Measurements from ENCODE around the gene PRSS22.

Gene PRSS22

DNA sequence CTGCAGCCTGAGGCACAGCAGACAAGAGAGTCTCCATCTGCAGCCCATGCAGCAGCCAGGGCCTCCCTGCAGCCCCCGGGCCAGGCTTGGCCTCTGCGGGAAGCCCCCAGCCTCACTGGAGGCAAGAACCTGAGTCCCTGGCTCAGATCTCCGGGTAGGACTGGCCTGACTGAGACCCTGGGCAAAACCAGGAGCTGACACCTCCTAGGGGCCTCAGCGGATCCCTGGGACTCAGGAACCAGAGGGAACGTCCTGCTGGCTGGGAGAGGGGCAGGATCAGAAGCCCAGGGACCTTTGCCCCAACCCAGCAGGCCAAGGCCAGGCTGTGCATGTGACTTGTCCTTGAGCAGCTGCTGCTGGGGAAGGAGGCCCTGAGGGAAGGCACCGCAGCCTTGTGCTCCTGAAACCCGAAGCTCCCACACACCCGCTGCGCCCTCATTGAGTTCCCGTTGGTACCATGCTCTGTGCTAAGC is 42.6 kb downstream of the PRSS22 start:
- H3K27ac ChIP-seq (ENCODE audit: low read length) = no peak overlapping the region
- H3K4me3 ChIP-seq (ENCODE audit: low read depth in 1 of 2, low read length in 2 of 2) = no peak overlapping the region
- no peaks in the 10 kb centered on the region for H3K9me3 ChIP-seq (ENCODE audit: control insufficient read depth in 1 of 2, low read length in 2 of 2)
- H3K36me3 ChIP-seq (ENCODE audit: control insufficient read depth in 1 of 2, insufficient read depth in 2 of 2, low read length in 2 of 2) = no peaks in the 10 kb centered on the region
- no peaks in the 10 kb centered on the region for H3K4me1 ChIP-seq (ENCODE audit: control insufficient read depth in 1 of 2, insufficient read depth in 2 of 2, low read length in 2 of 2)
- H3K27me3 ChIP-seq (ENCODE audit: low read depth, low read length) = peaks cover 4% of the 10 kb centered on the region

DNA sequence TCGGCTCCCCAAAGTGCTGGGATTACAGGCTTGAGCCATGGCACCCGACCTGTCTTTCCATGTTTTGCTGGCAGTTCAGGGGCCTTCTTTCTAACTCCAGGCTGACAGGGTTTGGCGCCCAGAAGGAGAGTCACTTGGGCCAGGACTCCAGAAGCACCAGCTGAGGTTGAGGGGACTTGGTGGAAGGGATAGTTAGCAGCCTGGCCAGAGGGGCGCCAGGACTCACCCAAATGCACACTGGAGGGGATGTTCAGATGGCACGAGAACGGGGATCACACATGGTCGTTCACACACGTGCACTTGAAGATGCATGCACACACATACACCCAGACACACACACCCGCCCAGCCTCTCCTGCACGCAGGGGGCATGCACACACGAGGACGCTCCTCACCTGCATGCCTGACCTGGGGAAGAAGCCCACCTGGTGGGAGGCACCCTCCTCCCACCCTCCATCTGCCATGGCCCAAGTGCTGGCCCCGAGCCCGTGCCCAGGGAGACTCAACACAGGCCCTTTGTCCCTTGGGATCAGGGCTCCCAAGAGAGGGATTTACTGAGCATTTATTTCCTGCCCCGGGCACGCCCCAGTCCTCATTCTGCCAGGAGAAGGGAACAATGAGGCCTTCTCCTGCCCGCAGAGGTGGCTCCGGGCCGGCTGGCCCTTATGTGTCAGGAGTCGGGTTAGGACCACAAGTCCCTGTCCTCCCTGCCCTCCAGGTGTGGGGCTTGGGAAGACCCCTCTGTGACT is 43.2 kb downstream of the PRSS22 start:
- Histone ChIP-seq H3K9me3 (ENCODE audit: control insufficient read depth in 1 of 2, low read length in 2 of 2) (no peaks in the 10 kb centered on the region), H3K27ac (ENCODE audit: low read length) (no peak overlapping the region), H3K4me3 (ENCODE audit: low read depth in 1 of 2, low read length in 2 of 2) (no peak overlapping the region), H3K27me3 (ENCODE audit: low read depth, low read length) (peaks cover 4% of the 10 kb centered on the region), H3K36me3 (ENCODE audit: control insufficient read depth in 1 of 2, insufficient read depth in 2 of 2, low read length in 2 of 2) (no peaks in the 10 kb centered on the region), H3K4me1 (ENCODE audit: control insufficient read depth in 1 of 2, insufficient read depth in 2 of 2, low read length in 2 of 2) (no peaks in the 10 kb centered on the region)

DNA sequence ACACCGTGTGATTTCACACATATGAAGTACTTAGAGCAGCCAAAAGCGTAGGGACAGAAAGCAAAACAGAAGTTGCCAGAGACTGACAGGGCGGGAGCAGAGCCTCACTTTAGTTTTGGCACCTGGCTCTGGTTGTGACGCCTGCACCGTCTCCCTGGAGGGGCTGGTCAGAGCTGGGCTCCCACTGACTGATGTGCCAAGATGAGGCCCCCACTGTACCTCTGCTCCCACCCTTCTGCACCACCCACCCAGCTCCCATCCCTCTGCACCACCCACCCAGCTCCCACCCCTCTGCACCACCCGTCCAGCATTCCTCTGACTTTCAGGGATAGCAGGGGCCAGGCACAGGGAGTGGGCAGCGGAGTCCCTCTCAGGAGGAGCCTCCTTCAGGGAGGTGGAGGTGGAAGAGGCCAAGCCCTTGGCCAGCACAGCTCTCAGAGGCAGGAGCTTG is 44.2 kb downstream of the PRSS22 start:
- H3K4me3 ChIP-seq (ENCODE audit: low read depth in 1 of 2, low read length in 2 of 2) = no peak overlapping the region
- H3K27ac ChIP-seq (ENCODE audit: low read length) = no peak overlapping the region
- no peaks in the 10 kb centered on the region for H3K9me3 ChIP-seq (ENCODE audit: control insufficient read depth in 1 of 2, low read length in 2 of 2)
- H3K36me3 ChIP-seq (ENCODE audit: control insufficient read depth in 1 of 2, insufficient read depth in 2 of 2, low read length in 2 of 2) = no peaks in the 10 kb centered on the region
- peaks cover 4% of the 10 kb centered on the region for H3K27me3 ChIP-seq (ENCODE audit: low read depth, low read length)
- H3K4me1 ChIP-seq (ENCODE audit: control insufficient read depth in 1 of 2, insufficient read depth in 2 of 2, low read length in 2 of 2) = no peaks in the 10 kb centered on the region

DNA sequence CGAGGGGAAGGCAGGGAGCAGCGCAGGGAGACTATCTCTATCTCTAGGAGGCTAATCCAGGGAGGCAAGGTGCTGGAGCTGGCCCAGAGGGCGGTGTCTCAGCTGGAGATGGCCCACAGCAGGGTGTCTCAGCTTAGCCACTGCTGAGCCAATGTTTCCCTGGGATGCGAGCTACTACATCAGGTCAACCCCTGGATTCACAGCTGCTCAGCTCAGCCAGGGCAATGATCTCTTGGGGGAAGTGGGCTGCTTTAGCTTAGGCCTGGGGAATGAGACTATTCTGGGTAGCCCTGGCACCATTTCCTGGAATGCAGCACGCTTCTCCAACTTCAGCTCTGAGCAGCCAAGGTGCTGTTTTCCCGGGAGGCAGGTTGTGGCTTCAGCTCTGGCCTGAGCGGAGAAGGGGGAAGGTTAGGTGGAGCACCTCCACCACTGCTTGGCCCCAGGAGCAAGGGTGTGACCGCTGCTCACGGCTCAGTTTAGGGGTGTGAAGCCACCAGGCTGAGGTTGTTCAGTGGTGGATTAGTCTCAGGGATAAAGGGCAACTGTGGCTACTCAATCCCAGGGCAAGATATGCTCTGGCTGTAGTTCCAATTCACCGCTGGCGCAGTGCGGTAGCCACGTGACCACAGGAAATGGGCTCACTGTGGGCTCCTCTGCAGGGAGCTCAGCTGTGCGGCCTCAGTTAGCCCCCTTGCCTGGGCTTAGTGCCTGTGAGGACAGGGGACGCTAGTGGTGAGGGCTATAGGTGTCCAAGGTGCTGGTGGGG is 46.1 kb downstream of the PRSS22 start:
- Histone ChIP-seq H3K4me1 (ENCODE audit: control insufficient read depth in 1 of 2, insufficient read depth in 2 of 2, low read length in 2 of 2) (no peaks in the 10 kb centered on the region), H3K36me3 (ENCODE audit: control insufficient read depth in 1 of 2, insufficient read depth in 2 of 2, low read length in 2 of 2) (no peaks in the 10 kb centered on the region), H3K9me3 (ENCODE audit: control insufficient read depth in 1 of 2, low read length in 2 of 2) (no peaks in the 10 kb centered on the region), H3K4me3 (ENCODE audit: low read depth in 1 of 2, low read length in 2 of 2) (no peak overlapping the region), H3K27ac (ENCODE audit: low read length) (no peak overlapping the region), H3K27me3 (ENCODE audit: low read depth, low read length) (peaks cover 4% of the 10 kb centered on the region)

DNA sequence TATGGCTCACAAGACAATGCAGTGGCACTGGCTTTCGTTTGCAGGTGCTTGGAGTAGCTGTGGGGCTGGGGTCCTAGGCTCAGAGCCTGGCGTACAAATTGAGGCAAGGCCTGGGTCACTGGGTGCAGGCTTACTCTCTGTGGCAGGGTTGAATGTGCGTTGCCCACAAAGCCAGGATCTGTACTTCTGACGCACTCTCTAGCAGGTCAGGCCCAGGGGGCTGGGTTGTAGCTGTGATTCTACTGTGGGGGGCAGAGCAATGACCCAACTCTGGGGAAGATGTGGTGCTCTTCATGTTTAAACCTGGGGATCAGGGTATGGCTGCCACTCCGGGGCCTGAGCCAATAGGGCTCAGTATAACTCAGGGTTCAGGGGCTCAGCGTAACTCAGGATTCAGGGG is 47.3 kb downstream of the PRSS22 start:
- H3K36me3 ChIP-seq (ENCODE audit: control insufficient read depth in 1 of 2, insufficient read depth in 2 of 2, low read length in 2 of 2) = no peaks in the 10 kb centered on the region
- no peaks in the 10 kb centered on the region for H3K4me1 ChIP-seq (ENCODE audit: control insufficient read depth in 1 of 2, insufficient read depth in 2 of 2, low read length in 2 of 2)
- no peak overlapping the region for H3K4me3 ChIP-seq (ENCODE audit: low read depth in 1 of 2, low read length in 2 of 2)
- no peaks in the 10 kb centered on the region for H3K9me3 ChIP-seq (ENCODE audit: control insufficient read depth in 1 of 2, low read length in 2 of 2)
- peaks cover 8% of the 10 kb centered on the region for H3K27me3 ChIP-seq (ENCODE audit: low read depth, low read length)
- H3K27ac ChIP-seq (ENCODE audit: low read length) = no peak overlapping the region

DNA sequence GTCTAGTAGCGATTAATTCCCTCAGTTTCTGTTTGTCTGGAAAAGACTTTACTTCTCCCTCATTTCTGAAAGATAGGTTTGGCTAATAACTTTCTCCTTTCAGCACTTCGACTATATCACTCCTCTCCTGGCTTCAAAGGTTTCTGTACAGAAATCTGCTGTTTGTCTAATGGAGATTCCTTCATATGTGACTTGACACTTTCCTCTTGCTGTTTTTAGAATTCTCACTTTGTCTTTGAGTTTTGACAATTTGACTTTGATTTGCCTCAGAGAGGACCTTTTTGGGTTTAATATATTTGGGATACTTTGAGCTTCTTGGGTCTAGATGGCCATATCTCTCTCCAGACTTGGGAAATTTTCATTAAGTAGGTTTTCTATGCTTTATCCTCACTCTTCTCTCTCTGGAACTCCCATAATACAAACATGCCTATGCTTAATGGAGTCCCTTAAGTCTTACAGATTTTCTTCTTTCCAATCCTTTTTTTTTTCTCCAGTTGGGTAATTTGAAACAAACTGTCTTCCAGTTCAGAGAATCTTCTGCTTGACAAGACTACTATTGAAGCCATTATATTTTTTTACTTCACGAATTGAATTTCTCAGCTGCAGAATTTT is 48.7 kb downstream of the PRSS22 start:
- Histone ChIP-seq H3K27ac (ENCODE audit: low read length) (no peak overlapping the region), H3K36me3 (ENCODE audit: control insufficient read depth in 1 of 2, insufficient read depth in 2 of 2, low read length in 2 of 2) (no peaks in the 10 kb centered on the region), H3K27me3 (ENCODE audit: low read depth, low read length) (peaks cover 7% of the 10 kb centered on the region), H3K4me1 (ENCODE audit: control insufficient read depth in 1 of 2, insufficient read depth in 2 of 2, low read length in 2 of 2) (no peaks in the 10 kb centered on the region), H3K4me3 (ENCODE audit: low read depth in 1 of 2, low read length in 2 of 2) (no peak overlapping the region), H3K9me3 (ENCODE audit: control insufficient read depth in 1 of 2, low read length in 2 of 2) (peaks cover 0 to 6% of the 10 kb centered on the region in 2 donors)

DNA sequence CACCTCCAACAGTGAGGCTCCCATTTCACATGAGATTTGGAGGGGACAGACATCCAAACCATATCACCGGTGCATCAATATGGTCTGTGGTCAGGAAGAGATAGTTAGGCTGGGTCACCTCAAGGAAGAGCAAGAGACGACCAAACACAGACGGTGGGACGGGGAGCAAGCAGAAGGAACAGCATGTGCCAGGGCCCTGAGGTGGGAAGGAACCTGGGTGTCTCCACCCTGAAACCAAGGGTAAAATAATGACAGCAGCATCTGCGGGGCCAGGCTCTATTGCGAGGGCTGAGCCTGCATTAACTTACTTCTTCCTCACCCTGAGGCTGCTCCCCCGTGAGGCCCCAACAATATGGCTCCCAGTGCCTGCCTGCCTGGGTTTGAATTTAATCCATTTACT is 49.8 kb downstream of the PRSS22 start:
- no peak overlapping the region for H3K27ac ChIP-seq (ENCODE audit: low read length)
- peaks cover 7 to 15% of the 10 kb centered on the region in 2 donors for H3K9me3 ChIP-seq (ENCODE audit: control insufficient read depth in 1 of 2, low read length in 2 of 2)
- no peaks in the 10 kb centered on the region for H3K4me1 ChIP-seq (ENCODE audit: control insufficient read depth in 1 of 2, insufficient read depth in 2 of 2, low read length in 2 of 2)
- H3K36me3 ChIP-seq (ENCODE audit: control insufficient read depth in 1 of 2, insufficient read depth in 2 of 2, low read length in 2 of 2) = no peaks in the 10 kb centered on the region
- peaks cover 7% of the 10 kb centered on the region for H3K27me3 ChIP-seq (ENCODE audit: low read depth, low read length)
- no peak overlapping the region for H3K4me3 ChIP-seq (ENCODE audit: low read depth in 1 of 2, low read length in 2 of 2)

DNA sequence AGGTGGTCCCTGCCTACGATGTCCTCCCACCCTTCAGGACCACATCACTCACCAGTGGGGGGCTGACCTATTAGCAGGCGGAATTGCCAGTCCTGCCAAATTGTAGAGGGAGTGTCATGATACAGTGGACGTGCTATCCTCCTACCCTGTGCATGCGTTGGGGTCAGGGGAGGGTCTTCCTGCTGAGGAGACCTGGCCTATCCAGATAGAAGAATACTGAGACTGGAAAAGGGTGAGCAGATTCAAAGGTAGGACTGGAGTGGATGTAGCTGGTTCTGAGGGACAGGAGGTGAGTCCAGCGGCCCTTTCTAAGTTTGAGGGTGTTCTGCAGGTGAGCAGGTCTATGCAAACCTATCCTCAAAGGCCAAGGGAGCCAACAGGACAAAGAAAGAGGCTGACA is 51.7 kb downstream of the PRSS22 start:
- H3K9me3 ChIP-seq (ENCODE audit: control insufficient read depth in 1 of 2, low read length in 2 of 2) = peaks cover 7 to 15% of the 10 kb centered on the region in 2 donors
- no peaks in the 10 kb centered on the region for H3K36me3 ChIP-seq (ENCODE audit: control insufficient read depth in 1 of 2, insufficient read depth in 2 of 2, low read length in 2 of 2)
- H3K27ac ChIP-seq (ENCODE audit: low read length) = no peak overlapping the region
- H3K4me3 ChIP-seq (ENCODE audit: low read depth in 1 of 2, low read length in 2 of 2) = no peak overlapping the region
- peaks cover 7% of the 10 kb centered on the region for H3K27me3 ChIP-seq (ENCODE audit: low read depth, low read length)
- H3K4me1 ChIP-seq (ENCODE audit: control insufficient read depth in 1 of 2, insufficient read depth in 2 of 2, low read length in 2 of 2) = no peaks in the 10 kb centered on the region

DNA sequence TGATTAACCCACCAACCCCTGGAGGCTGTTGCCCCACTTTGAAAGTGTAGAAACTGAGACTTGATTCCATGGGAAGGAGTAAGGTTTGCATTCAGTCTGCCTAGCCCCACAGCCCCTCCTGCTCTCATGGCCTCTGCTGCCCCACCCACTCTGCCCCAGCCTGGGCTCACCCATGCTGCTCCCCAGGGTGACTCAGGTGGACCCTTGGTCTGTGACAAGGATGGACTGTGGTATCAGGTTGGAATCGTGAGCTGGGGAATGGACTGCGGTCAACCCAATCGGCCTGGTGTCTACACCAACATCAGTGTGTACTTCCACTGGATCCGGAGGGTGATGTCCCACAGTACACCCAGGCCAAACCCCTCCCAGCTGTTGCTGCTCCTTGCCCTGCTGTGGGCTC is 53.2 kb downstream of the PRSS22 start:
- peaks cover 7 to 15% of the 10 kb centered on the region in 2 donors for H3K9me3 ChIP-seq (ENCODE audit: control insufficient read depth in 1 of 2, low read length in 2 of 2)
- peaks cover 0 to under 1% of the 10 kb centered on the region in 2 donors for H3K4me1 ChIP-seq (ENCODE audit: control insufficient read depth in 1 of 2, insufficient read depth in 2 of 2, low read length in 2 of 2)
- H3K36me3 ChIP-seq (ENCODE audit: control insufficient read depth in 1 of 2, insufficient read depth in 2 of 2, low read length in 2 of 2) = no peaks in the 10 kb centered on the region
- no peak overlapping the region for H3K4me3 ChIP-seq (ENCODE audit: low read depth in 1 of 2, low read length in 2 of 2)
- H3K27me3 ChIP-seq (ENCODE audit: low read depth, low read length) = peaks cover 7% of the 10 kb centered on the region
- H3K27ac ChIP-seq (ENCODE audit: low read length) = no peak overlapping the region

DNA sequence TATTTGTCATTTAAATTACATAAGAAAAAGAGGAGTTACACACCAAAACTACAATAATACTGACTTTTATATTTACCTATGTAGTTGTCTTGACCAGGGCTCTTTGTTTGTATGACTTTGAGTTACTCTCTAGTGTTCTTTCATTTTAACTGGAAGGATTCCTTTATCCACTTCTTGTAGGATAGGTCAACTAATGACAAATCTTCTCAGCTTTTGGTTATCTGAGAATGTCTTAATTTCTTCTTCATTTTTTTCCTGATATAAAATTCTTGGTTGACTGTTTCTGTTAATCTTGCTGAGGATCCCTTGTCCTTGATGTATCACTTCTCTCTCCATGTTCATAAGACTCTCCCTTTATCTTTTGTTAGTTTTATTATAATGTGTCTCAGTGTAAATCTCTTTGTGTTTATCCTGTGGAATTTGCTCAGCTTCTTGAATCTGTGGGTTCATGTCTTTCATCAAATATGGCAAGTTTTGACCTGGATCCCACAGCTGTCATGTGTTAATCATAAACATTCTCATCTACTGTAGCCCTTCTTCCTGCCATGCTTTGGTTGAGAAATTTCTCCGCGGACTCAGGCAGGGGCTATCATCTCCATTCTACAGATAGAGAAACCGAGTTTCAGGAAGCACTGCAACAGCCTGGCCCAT is 54.3 kb downstream of the PRSS22 start:
- Histone ChIP-seq H3K27ac (ENCODE audit: low read length) (no peak overlapping the region), H3K4me3 (ENCODE audit: low read depth in 1 of 2, low read length in 2 of 2) (no peak overlapping the region), H3K27me3 (ENCODE audit: low read depth, low read length) (peaks cover 7% of the 10 kb centered on the region), H3K36me3 (ENCODE audit: control insufficient read depth in 1 of 2, insufficient read depth in 2 of 2, low read length in 2 of 2) (no peaks in the 10 kb centered on the region), H3K9me3 (ENCODE audit: control insufficient read depth in 1 of 2, low read length in 2 of 2) (peaks cover 7 to 15% of the 10 kb centered on the region in 2 donors), H3K4me1 (ENCODE audit: control insufficient read depth in 1 of 2, insufficient read depth in 2 of 2, low read length in 2 of 2) (peaks cover 0 to 3% of the 10 kb centered on the region in 2 donors)
